Suppressor macrophage treated with lipopolysaccharide for 4 hours (primary cell): Measurements from ENCODE around the gene TFF3.

Source experiments
- DNase-seq: peaks from one replicate; pipeline ENCODE4 v3.0.0-alpha.2; 2020

TFF3 gene

DNA sequence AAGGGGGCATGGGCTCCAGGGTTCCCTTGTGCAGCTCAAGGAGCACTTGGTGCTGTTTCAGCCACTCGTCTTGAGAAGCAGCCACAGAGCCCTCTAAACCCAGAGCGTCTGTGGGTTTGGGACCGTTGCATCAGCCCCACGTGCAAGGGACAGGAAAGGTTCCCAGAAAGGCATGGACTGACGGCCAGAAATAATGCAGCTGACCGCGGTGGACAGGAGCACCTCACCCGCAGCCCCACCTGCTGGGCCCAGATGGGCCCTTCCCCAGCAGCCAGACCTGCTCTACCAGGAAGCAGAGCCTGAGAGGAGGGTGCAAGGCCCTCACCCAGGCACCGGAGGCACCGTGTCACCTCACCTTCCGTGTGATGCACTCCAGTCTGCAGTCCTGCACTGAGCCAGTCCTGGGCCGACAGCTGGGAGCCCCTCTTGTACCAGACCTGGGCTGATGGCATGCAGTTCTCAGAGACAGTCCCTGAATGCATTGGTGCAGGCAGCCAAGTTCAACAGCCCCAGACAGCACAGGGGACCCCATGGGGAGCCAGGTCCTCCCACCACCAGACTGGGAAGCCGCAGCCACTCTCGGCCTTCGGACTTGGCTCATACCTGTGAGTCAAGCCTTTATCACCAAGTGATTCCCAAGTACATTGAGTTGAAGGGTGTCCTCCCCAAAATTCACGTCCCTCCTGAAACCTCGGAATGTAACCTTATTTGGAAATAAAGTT is 4.8 kb upstream of the TFF3 start:
- DNase-seq: no peak

DNA sequence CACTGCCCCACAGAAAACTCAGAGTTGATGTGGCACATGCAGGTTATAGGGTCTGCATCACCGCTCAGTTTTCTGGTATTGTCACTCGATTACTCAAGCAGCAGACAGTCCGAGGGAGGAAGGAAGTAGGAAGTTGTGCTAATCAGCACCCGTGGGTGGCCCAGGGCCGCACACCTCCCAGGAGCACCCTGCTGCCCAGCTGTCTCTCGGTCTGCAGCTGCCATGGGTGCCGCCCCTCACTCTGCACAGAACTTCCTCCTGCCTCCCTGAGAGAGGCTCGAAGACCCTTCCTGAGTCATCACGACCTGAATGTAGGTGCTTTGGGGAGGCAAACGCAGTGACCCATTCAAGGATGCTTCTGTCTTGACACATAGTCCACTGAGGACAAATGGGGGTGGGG is 4.2 kb upstream of the TFF3 start:
- DNase-seq: peak; percentile 53

DNA sequence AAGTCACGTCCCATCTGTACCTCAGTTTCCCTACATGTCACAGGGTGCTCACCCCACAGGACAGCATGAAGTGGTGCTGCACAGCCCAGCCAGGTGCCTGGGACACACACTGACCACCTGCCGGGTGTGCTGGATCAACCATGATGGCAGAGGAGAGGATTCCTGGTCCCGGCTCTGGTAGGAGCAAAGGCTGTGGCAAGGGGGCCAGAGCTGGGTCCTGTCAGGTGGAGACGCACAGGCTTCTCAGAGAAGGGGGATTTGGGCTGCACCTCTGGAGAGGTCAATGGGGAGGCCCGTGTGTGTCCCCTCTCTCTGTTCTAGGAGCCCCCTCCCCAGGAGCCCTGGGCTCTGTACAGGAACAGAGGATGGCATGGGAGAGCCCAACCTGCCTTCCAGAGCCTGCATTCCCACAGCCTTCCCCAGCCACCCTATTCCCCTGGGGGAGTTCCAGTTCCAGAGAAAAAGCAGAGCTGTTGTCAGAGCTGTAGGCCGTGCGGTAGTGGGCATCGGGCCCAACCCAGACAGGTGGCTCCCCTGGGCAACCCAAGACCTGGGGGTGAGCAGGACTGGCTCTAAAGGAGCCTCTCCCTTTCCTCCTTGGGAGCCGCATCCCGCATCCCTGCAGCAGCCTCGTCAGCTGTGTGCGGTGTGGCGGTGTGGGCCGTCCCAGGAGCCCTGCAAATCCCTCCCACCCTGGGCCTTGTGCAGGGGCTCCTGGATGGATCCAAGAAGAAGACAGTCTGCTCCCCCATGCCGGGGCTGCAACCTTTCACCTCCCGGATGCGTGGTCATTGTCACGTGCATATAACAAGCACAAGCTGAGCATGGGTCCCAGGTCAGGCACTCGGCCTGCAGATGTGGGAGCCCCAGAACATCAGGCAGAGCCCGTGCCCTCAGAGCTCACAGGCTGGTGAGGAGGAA is 2.9 kb upstream of the TFF3 start:
- no peak for DNase-seq

DNA sequence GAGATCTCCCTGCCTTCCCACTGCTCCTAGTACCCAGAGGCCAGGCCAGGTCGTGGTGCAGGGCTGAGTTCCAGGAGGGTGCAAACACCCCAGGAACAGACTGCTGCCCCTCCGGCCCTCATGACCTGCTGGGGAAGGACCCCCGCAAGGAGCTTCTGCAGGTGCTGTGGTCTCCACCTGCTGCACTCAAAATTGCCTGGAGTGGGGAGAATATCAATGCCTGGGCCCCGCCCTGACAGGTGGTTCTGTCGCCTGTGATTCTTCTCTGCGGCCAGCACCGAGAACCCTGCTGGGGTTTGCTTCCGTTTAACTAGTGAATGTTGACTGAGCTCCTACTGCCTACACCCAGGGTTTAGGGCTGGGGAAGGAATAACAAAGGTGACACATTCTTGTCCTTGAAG is 2.1 kb upstream of the TFF3 start:
- DNase-seq: no peak

DNA sequence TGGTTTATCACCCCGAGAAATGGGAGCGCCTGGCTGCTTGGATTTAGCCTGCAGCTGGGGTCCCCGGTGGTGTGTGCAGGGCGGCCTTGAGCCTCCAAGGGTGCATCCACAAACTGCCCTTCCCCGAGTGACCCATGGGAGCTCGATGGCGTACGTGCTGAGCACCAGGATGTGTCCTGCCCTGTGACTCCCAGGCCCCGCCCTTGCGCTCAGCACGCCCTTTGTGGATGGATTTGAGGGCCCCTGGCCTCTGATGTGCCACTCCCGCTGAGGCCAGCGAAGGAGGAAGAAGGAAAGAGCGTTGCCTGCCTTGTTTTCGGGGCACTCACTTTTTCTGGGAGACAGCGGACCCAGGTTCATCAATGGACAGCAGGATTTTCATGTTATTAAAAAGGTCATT is 1.7 kb upstream of the TFF3 start:
- no peak for DNase-seq

DNA sequence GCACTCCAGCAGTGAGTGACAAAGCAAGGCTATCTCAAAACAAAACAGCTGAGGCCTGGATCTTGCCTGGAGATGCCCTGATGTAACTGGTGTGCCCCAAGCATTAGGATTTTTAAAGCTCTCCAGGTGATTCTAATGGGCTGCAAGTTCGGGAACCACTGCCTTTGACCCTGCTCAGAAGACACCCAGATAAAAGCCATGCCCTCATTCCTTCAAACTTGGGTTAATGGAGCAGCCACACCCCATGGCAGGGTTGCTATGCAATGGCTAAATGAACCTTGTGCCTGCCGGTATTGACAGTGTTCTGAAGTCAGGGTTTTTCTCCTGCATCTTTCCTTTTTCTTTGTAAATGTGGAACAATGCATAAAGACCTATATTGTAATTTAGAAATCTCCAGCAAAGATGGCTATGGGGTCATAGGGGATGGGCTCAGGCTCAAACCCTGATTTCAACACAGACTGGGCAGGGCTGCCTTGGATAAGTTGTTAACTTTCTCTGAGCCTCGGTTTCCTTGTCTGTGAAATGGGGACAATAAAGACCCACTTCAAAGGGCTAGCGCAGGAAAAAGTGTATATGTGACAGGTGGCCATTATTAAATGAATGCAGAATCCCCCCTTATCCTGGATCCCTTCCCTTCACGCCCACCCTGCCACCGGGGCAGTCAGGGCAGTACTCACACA is 453 bp downstream of the TFF3 start:
- no peak for DNase-seq

DNA sequence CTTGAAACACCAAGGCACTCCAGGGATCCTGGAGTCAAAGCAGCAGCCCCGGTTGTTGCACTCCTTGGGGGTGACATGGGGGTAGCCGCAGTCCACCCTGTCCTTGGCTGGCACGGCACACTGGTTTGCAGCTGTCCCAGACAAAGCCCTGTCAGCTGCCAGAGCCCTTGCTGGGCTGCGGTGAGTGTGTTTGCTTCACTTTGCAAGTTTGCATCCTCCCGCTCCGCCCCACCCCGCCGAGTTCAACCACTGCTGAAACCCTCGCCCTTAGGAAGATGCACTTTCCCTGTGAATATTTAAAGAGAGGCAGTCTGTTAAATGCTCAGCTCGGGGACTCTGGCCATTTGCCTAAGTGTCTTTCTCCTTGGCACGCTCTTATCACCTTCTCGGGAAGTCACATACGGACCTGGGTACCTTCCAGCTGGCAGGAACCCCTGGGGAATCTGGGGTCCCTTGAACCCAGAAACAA is 1.7 kb downstream of the TFF3 start:
- DNase-seq: no peak

DNA sequence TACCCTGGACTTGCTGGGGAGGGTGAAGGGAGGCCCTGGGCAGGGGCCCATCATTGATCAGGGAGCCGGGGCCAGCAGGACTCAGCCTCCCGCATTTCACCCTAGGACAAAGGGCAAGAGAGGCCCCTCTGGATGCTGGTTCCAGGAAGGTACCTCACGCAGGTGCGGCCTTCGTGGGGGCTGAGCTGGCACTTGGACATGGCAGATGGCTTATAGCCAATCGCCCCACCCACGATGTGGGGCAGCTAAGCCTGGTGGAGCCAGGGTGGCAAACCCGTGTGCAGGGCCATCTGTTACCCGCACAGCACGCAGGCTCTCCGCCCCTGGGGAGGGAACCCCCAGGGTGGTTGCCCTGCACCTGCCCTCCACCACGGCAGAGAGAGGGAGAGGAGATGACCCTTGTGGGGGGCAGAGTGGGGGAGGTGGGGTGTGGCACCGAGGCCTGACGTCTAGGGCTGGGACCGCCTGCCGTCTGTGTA is 2.5 kb downstream of the TFF3 start:
- DNase-seq: no peak

DNA sequence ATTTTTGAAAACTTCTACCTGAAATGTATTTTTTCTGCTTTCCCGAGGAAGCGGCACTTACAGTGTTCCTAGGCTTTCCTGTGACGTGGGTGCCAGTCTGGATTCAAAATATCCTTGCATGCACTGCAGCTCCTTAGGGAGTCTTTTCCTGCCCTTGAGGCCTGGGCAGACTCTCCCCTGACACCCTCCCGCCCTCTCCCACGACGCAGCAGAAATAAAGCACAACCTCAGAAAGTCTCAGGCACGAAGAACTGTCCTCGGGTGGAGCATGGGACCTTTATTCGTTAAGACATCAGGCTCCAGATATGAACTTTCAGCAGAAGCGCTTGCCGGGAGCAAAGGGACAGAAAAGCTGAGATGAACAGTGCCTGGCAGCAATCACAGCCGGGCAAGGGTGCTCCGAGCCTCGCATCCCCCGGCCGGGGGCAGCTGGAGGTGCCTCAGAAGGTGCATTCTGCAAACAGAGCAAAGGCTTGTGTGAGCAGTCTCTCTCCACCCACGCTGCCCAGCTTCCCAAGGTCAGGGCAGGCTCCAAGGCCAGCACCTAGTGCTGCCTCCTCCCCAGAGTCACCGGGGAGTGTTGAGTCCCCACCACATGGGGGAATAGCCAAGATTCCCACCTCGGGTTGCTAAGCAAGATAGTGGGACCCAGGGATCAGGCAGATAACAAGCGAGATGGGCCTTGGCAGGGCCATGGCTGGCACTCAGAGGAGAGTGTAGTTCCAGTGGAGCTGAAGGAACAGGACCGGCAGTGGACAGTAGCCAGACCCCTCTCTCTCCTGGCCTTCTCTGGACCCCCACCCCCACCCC is 3.2 kb downstream of the TFF3 start:
- no peak for DNase-seq

DNA sequence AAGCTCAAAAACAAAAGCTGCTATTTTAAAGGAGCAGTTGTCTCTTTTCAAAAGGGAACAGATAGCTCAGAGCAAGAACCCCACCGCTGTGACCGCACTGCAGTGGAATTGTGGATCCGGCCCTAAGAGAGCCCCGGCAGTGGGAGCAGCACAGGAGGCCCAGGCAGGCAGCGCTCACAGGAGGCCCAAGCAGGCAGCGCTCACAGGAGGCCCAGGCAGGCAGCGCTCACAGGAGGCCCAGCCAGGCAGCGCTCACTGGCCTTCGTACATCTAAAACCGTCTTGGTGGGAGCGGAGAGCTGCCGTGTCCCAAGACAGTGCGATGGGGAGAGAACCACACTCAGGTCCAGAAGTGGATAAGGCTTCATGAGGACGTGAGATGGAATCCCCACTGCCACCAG is 4.0 kb downstream of the TFF3 start:
- DNase-seq: no peak

DNA sequence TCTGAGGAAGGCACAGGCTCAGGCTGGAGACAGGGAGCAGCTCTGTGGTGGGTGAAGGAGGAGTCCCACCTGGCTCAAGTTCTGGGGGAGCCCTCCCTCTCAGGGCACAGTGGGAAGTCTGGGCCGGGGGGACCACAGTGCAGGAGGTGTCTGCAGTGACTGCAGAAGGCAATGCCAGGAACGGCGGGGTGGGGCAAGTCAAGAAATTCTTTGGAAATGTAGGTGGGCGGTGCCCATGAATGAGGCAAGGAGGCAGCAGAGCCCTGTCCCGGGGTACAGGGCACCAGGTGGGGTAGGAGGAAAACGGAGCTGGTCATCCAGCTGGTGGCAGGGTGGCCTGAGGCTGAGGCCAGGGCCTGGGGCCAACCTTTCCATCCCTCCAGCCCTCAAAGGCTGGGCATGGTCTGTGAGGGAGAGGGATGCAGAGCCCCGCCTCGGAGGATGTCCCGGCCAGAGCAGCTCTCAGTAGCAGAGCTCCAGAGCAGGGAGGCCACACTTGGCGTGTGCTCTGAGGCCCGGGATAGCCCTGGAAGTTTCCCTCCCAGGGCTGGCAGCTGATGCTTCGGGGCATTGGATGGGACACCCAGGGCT is 4.7 kb downstream of the TFF3 start:
- no peak for DNase-seq

DNA sequence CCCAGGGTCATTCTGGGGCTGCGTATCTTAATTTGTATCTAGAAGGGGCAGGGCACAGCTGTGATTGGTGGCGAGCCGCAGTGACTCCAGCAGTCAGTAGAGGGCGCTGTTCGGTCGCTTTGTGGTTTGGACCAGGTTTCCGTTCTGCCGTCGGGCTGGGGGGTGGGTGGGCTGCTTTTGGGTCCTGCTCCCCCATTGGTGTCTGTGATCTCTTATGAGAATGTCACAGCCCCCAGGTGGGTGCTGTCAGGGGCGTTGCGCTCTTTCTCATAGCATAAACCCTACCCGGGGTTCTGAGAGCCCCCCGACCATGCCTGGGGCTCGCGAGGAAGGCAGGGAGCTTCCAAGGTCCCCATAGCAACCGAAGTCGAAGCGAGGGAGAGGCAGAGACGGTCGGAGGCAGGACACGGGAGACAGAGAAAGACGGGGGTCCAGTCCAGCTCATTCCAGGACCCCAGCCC is 5.4 kb downstream of the TFF3 start:
- peak; percentile 63 for DNase-seq

DNA sequence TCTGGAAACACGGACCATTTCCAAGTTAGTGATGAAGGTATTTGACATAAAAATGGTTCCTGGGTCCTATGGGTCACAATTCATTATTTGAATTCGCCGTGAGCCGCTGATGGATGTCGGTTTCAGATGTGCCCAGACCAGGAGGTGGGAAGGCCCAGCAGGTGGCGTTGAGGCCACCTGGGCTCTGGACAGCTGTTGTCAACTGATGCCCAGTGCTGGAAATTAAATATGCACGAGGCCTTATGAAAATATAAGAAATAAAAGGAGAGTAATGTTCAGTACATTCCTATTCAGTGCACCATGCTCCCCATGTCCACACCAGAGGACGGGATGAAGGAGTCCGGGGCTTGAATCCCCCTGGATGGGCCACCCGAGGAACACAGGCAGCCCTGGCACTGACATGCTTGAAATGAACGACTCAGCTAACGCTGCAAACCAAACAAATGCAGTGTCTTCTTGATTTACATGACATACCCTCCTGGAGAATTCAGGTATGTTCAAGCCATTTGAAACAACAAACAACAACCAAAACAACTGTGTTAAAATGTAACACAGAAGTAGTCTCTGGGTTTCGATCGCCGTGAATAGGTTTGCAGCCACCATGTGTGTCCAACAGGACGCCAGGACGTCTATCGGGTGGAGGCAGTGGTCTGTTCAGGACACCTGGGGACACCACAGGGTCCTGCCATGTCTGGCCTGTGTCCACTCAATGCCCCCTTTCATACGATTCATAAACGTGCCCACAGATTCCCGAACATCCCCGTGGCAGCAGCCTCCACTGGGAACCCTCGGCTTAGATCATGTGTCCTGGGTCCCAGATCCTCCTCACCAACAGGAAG is 6.1 kb downstream of the TFF3 start:
- no peak for DNase-seq

DNA sequence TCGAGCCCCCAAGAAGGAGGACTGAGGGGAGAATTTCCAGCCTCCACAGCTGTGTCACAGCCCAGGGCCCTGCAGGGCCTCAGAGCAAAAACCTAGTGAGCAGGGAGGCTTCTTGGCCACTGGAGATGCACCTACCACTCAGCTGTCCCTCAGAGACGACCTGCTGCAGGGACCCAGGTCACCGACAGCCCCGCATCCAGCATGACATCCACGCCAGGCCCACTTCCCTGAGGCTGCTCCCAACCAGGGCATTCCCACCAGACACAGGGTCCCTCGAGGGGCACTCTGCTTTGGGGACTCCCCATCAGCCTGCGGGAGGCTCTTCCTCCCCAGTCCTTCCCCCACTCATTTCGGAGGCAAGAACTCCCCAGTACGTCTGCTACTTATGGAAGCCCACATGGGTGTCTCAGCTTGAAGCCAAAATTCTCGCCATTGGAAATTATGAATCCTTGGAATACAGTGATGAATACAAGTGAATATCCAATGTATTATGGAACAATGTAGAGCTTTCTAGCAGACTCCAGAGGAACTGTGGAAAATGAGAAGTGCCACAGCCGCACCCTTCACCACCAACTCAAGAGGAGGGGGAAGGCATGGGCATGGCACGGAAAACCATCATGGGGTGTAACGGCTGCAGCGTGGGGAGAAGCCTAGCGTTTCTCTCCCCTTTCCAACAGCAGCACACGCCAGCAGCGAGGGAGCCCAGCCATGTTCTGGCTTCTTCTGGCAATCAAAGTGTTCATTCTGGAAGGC is 6.9 kb downstream of the TFF3 start:
- DNase-seq: peak; percentile 25

DNA sequence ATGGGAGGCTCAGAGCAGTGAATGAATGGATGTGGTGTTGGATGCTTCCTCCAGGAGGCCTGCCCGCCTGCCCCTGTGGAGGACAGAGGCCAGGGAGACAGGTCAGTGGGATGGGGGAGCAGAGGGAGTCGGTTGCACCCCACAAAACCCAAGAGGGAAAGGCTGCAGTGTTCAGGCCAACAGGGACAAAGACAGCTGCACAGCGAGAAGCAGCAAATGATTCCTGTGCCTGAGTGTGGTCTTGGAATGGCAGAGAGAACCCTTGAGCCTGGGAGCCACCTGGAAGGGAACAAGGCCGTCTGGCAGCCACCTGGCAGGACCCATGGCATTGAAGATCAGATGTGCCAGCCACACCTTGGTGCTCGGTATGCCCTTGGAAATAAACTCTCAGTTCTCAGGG is 8.1 kb downstream of the TFF3 start:
- no peak for DNase-seq

DNA sequence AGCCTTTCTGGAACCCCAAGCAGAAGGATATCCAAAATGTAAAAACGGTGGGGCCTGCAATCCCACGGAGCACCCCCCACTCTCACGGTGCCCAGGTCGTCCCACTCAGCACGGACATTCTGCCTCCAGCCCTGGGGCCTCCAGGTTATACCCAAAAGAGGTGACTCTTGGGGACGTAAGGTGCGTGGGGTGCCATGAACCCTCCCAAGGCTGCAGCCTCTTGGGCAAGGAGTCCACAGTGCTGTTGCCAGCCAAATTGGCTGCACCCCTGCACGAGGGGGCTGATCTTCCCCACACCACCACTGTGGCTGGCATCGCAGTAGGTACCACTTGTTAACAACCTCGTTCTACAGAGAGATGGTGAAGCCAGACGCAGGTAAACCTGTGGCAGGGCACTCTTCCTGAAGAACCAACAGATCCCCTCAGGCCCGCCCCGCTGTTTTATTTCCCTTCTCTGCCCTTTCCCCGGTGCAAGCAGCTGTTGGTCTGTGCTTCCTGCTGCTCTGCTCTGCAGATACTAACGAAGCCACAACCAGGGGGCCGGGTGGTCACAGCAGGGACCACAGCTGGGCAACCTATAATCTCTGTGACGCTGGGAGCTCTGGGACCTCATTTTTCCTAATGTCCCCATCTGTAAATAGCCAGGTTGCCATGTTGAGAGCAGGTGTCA is 8.7 kb downstream of the TFF3 start:
- DNase-seq: no peak

DNA sequence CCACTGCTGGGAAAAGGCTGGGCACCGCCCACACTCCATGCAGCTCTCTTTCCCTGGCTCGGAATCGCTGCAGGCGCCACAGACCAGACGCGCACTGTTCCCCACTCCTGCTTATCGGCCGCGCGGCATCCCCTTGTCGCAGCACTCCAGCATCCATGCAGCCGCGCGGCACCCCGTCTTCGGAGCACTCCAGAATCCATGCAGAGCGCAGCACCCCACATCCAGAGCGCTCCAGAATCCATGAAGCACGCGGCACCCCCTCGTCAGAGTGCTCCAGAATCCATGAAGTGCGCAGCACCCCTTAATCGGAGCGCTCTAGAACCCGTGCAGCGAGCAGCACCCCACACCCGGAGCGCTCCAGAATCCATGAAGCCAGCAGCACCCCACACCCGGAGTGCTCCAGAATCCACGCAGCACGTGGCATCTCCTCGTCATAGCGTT is 9.5 kb downstream of the TFF3 start:
- DNase-seq: no peak

DNA sequence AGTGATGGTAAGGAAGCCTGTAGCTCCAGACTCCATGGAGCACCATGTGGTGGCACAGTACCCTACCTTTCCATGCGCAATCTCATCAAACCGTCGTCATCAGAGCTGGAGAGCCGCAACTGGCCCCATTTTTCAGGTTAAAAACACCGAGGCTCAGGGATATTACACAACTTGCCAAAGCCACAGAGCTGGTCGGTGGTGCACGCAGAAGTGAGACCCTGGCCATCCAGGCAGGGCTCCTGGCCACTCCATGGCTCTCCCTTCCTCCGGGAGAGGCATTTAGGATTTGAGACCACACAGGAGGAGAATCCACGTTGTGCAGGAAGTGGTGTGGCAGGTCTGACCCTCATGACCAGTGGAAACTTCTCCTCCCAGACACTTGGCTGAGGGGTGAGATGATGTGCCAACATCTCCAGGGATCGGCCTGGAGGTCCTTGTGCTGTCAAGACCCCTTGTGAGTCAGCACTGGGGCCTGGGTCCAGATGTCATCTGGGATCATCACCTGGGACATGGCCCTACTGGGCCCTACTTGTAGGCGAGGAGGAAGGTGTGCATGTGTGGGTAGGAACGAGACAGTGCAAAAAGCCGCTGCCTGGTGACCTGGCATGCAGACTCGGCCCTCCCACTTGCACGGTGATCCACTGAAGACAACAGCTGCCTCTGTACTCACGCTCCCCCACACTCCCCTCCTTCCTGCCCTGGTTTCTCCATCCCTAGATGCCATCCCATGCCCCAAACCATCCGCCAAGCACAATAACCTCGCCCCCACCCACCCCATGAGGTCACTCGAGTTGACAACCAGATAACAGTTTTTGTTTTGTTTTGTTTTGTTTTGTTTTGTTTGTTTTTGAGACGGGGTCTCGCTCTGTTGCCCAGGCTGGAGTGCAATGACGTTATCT is 10.4 kb downstream of the TFF3 start:
- DNase-seq: no peak

DNA sequence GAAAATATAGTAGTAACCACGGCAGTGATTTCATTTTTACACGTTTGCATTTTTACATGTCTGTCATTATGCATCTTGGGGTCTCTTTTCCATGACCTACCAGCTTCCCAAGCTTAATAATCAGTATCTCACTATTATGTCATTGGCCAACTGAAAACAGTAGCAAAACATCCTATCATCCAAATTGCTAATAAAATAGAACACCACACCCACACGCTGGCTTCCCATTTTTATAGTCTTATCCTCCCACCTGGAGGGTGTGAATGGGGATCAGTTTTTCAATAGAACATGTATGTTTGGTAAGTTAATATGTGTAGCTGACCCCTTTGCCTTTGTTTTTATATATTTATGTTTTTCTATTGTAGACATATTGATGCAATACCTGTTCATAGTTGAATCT is 11.8 kb downstream of the TFF3 start:
- no peak for DNase-seq
